ENCODE measurements around the gene SOCS6.

DNA sequence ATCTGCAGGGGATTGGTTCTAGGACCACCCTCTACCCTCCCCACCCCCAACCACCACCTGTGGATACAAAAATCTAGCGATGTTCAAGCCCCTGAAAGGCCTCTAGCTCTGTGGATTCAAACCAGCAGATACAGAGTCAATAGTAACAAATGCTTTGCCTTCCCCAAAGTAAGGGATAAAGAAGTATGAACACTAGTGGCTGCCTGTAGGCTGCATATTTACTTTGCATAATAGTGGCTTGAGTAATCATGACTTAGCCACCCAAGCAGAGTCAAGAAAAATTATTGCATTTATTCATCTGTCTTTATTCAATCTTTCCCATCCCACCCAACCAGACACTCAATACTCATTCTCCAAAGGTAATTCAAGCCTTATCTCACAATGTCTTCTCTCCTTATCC lies 43.8 kb downstream of the SOCS6 start:
- TF ChIP-seq CTCF (IDR thresholded peaks at IDR 0.05), result no peak
- TF ChIP-seq POLR2A (IDR thresholded peaks at IDR 0.05; ENCODE audit: low read depth), result no peak
- no peak for TF ChIP-seq POLR2AphosphoS5 (IDR thresholded peaks at IDR 0.05)
